Stimulated activated CD4-positive, alpha-beta T cell treated with anti-CD3 and anti-CD28 coated beads, Interleukin-2, amount 100 ng/mL, for 48 hours (primary cell): ENCODE data around the gene MRPL1.
A peak's percentile ranks its signal among the peaks of the same experiment; 100 is the strongest.

ENCODE experiments used
- DNase-seq, 2 donors: peaks; one replicate each; pipeline ENCODE4 v3.0.0-alpha.2; 2020

MRPL1 gene

DNA sequence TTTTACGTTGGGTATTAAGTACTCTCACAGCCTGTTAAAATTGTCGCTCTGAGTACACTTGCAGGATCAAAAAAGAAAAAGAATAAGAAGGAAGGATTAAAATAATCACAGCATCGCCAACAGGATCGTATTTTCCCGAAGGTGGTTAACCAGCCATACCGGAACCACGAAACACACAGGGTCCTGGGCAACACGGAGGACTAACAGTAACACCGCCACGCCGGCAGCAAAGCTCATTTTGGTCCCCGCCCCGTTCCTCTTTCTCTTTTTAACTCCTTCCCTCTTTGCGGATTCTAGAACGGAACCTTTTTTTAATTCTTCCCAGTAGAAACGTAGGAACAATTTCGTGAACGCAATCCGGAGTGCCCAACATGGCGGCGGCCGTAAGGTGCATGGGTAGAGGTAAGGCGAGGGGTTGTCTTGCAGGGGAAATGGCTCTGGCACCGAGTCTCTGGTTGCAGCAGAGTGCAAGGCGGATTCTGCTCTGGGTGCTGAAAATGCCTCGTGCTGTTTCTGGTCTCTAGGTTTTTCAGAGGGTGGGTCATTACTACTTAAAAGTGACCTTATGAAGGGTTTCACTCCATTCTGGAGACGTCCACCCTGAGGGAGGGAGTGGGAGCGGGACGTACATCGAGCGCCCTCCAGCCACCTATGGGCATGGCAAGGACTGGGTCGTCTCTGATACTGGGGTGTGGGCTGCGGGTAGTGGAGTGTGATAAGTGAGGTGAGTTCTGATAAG is at the start of gene MRPL1:
TSS of gene MRPL1 (plus strand) at position 353 of the 739 bp plus-strand sequence. CDS start at position 372, 19 bp downstream.
- DNase-seq = peak; percentile 75 to 83

DNA sequence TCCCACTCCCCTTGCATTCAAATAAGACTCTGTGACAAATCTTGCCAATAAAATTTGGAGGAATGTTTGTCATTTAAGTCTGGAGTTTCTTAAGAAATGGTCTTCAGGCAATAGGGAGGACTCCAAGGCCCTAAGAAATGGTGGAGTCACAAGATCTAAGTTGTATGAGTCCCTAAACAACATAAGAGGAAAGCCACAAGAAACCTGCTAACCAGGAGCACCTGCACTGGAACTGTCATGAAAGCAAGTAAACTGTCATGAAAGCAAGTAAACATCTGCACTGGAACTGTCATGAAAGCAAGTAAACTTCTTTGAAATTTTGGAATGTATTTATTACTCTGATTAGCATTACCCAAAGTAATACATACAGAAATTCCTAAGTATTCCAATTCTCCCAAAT is 47.0 kb upstream of the MRPL1 start:
- DNase-seq = no peak

DNA sequence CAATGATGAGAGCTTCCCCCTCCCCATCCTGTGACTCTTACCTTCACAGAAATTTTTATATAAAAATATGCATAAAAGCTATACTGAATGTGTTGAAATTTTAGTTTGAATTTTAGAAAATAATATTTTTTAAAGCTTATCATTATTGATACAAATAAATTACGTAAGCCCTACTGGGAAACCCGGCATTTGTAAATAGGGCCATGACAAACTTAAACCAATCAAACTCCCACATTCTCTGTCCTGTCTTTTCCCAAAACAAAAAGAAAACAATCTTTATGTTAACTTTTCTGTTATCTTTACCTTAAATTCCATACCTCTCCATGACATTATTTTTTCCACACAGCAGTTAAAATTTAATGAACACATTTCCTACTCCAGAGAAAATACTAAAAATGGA is 46.1 kb upstream of the MRPL1 start:
- no peak for DNase-seq

DNA sequence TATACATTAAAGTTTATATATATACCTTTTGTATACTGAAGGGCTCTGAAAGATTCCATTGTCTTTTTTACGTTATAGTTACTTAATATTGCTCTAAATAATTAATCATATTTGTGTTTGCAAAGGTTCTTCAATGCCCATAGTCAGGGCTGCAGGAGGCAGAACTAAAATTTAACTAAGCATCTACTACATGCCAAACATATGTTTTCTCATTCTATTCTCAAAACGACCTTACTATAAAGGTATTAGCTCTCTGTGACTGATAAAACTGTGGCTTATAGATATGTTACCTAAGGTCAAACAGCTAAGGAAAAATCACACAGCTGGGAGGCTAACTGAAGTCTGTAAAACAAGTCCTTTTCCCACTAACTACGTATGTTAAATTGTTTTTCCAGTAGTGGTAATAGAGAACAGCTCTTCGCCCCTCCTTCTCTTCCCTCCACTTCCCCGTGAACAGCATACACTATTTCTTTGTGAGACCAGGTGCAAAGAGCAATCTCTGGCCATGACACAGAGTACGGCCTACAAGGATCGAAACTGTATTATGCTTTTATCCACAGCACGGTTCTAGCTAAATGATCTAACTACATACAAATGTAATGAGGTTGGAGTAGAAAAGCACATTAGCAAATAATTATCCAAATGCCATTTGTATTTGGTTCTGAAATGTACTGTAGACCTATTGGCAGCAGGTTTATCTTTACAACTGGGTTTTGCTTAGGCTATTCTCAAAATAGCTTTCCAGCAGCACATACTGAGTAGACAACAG is 45.1 kb upstream of the MRPL1 start:
- no peak for DNase-seq

DNA sequence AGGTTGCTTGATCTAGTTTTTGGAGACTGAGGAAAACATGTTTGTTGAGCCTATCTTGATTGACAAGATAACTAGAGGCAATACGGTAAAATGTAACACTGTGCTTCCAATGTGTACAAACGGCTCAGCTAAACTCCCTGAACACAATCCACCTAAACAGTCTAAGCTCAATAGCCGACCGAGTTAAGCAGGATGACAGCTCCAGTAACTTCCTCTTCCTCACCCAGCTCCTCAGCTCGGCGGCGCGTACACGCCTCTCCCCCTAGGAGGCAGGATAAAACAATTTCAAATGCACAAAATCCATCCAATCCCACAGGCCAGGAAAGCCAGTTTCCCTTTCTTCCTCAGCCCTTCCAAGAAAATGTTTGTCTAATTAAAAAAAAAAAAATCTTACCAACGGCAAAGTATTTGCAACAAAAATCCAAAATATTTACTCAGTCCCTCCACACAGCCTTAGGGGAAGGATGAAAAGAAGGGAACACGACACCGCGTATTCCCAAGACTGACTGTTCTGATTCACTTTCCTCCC is 44.5 kb upstream of the MRPL1 start:
- peak in 1 of 2 donors; percentile 23 for DNase-seq

DNA sequence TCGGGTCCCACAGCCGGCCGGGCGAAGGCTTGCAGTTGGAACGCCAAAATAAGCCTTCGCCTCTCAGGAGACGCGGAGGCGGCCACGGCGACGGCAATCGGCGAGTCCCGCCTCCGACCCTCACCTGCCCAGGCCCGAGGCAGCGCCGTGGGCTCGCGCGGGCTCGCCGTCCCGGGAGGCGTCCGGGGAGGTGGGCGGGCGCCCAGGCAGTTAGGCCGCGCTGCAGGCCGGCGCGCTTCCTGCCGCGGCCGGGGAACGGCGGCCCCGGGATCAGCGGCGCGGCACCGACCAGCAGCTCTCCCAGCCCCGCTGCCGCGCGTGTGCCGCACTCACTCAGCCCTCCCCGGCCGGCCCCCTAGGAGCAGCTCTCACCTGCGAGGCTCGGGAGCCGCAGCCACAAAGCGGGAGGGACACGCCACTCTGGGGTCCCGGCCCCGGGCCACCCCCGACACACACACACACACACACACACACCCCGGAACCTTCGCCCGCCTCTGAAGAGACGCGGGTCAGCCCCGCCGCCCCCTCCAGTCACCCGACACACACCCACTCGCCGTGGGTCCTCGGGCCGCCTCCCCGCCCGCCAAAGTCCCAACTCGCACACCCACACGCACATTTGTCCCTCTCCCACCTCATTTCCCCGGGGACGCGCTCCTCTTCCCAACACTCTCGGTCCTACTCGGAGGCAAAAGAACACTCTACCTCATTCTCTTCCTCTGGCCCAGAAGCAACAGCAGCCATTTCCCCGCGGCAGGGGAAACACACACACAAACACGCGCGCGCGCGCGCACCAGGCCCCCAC is 43.8 kb upstream of the MRPL1 start, which contains the start of gene CNOT6L:
TSS of gene CNOT6L (minus strand) at position 767 of the 802 bp plus-strand sequence. CDS start at position 707, 60 bp downstream.
- DNase-seq = peak; percentile 62 to 65

DNA sequence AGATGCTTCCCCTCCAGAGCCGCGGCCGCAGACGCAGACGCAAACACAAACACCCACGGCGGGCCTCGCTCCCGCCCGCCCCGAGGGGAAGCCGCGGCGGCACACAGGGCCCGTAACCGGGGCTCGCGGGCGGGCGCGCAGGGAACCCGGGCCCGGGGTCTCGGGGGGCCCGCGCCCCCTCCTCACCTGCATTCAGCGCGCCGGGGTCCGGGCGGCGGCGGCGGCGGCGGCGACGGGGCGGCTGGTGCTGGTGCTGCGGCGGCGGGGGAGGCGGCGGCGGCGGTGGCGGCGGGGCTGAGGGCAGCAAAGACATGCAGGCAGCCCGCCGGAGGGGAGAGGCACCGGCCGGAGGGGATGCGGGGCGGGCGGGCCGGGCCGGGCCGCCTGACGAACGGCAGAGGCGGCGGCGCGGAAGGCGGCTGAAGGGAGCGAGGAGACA is 43.2 kb upstream of the MRPL1 start:
- DNase-seq = no peak

DNA sequence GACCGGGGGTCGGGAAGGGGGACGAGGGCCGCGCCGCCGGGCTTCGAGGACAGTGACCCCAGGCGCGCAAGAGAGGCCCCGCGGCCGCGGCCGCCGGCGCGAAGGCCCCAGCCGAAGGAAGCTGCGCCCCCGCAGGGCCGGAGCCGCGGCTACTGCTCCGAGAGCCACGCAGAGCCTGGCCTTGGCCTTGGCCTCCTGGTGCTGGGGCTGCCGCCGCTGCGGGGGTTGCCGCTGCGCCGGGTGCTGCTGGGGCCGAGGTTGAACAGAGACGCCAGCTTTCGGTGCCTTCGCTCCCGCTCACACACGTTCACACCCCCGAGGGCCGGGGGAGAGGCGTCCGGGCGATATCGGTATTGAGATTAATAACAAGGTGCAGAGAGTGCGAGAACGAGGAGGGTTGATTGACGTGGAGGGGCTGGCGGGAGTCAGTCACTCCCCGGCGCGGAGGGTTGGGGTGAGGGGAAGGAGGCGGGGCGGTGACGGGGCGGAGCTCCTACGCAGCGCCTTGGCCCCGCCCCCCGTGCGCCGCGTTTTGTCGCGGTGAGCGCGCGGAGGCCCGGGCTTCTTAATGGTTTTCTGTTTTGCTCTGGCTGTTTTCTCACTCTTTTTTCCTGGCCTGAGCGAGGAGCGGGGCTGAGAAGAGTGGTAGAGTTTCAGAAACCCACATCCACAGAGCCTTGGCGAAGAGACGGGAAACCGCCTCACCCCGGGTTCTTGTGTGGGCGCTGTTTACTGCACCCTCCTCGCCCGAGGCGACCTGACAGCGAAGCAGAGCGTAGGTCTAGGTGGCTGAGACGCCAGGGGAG is 42.6 kb upstream of the MRPL1 start:
- DNase-seq = peak; percentile 93 to 96

DNA sequence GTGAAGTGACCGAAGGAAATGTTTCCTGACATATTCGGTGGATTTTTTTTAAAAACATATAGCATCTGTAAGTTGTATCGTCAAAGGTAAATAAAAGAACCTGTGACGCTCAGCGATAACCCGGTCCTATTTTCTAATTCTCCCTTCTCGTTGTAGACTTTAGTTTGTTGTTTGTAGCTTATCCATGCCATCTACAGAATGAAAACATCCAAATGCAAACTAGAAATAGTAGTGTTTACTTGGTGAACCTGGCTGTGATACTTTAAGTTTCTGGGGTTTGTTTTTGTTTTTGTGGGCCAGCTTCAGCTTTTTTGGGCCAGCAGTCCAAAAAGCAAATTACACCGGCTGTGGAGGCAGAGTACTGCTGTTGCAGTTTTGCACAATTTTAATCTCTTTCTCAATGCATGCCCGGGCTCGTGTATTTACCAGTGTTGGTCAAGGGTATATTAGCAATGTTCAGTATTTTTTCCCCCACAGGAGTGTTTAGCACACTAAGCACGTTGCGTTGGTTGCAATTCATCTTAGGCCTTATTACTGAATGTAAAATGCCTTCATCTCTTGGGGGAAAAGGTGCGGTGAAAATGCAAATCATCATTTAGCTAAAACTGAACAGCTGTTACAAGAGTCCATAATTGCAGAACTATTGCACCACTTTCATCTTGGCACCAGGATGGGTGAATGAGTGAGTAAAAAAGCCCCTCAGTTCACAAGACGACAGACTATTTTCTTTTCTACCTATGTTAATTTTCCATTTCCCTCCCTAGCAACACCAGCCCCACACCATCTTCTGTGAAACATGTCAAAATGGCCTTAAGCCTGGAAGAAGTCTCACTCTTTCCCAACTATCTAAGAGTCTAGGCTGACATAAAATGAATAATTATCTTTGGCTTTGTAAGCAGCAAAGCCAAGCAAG is 41.7 kb upstream of the MRPL1 start:
- DNase-seq = no peak

DNA sequence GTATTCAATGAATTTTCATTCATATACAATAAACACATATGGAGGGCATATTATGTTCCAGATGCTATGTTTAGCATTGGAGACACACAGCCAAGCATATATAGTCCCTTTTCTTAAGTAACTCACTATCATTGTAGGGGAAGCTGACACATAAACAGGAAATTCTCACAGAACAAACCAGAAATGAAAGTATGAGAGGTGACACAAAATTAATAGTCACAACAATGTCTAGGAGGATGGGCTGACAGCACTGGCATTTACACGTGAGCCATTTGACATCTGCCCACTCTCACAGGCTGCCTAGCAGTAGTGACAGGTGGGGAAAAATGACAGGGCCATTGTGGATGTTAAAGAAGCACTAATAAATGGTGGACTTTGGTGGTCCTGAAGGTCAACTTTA is 40.9 kb upstream of the MRPL1 start:
- DNase-seq = no peak

DNA sequence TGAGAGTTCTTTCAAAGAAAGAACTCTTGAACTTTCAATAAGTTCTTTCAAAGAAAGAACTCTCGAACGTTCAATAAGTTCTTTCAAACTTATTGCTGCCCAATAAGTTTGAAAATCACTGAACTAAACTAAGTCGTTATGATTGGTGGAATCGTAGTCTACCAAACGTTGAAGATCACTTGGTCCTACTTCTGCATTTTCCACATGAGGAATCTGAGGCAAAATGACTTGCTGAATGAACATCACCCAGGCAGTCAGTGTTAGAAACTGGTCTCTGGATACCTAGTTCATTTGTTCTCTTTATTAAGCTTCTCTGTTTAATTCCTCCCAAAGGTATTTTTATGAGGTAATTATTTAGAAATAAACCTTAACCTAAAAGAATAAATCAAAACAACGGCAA is 36.4 kb upstream of the MRPL1 start:
- no peak for DNase-seq

DNA sequence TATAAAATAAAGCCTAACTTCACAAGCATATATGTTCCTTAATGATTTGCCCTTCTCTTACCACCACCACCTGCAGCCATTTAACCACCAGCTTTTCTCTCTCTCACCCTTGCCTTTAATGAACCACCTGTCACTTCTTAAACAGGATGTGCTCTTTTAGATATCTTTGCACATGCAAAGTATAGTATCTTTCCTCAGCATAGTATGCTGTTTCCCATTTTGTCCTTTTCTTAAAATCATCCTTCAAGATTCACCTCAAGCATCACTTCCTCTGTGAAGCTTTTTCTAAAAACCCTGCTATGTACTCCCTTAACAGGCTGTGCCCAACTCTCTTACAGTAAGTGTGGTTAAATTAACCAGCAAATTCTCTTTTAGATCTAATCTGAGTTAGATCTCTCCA is 35.3 kb upstream of the MRPL1 start:
- no peak for DNase-seq

DNA sequence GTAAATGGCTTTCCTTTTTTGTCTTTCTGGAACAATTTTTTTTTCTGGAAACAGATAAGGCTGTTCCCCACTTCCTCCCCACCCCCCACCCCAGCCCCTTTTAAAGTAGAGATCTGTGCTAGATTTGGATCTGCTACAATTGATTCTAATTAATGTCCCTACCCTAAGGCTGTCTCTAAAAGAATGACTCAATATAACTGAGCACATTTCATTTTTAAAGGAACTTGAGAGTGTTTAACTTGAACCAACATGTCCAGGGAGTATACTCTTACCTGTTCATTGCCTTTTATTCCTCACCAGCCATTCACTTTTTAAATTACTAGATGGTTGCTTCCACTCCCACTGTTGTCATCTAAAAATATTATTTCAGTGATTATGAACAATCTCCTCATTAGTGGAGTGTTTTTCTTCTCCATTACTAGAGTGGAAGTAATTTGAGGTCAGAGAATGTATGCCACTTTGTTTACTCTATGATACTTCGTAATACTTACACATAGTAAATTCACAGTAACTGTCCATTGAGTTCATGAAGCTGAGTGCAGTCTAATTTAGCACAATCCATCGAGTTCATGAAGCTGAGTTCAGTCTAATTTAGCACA is 29.4 kb upstream of the MRPL1 start:
- DNase-seq = no peak

DNA sequence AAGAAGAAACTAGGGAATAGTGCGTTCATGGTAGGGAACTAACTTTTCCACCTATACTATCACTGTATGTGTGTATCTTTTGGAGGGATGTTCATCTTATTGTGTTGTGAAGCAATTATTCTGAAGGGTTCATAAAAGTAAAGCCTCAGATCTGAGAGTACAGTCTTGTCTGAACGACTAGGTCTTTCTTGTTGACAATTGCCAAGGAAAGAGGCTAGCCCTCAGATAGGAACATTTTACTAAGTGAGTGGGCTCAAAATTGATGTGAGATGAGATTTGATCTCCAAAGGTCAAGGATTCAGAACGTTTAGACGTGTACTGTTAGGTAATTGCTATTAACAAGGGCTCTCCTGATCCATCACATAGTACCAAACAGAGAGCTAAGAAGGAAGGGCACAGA is 28.2 kb upstream of the MRPL1 start:
- no peak for DNase-seq

DNA sequence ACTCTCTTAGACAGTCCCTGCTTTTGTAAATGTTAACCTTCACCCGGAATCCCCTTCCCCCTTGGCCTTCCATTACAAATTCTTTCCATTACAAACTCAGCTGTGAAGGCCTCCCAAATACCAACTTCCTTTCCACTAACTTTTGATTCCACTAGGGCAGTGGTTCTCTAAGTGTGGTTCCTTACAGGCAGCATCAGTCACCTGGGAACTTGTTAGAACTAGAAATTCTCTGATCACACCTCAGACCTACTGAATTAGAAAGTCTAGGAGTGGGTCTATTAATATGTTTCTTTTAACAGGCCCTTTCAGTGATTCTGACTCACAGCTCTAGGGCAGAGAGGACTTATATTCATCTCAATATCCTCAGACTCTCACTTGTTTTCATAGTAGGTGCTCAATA is 19.0 kb upstream of the MRPL1 start:
- no peak for DNase-seq

DNA sequence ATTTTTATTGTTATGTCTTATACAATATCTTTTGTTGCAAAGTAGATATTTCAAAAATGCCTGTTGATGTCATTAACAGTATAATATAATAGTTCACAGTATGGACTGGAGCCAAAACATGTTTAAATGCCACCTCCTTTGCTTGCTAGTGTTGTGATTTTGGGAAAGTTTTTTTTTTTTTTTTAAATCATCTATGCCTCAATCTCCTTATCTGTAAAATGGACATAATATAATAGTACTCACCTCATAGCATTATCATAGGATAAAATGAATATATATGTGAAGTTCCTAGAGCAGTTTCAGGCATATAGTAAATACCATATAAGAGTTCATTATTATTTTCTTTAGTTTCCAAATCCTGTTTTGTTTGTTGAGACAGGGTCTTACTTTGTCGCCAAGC is 18.3 kb upstream of the MRPL1 start:
- no peak for DNase-seq

DNA sequence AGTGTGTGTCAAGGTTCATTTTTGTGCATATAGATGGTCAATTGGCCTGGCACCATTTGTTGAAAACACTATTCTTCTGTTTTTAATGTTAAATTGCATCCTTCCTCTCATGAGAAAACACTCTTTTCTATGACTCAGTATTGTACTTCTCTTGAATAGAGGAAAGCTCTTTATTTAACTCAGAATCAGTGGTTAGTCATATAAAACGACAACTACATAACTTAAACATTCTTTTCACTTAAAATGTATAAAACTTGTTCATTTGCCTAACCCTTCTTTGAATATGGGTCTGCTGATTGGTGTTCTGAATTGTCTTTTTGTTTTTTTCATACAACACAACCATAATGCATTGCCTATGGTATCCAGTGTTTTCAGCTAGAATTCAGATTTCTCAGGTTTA is 17.2 kb upstream of the MRPL1 start:
- DNase-seq = no peak

DNA sequence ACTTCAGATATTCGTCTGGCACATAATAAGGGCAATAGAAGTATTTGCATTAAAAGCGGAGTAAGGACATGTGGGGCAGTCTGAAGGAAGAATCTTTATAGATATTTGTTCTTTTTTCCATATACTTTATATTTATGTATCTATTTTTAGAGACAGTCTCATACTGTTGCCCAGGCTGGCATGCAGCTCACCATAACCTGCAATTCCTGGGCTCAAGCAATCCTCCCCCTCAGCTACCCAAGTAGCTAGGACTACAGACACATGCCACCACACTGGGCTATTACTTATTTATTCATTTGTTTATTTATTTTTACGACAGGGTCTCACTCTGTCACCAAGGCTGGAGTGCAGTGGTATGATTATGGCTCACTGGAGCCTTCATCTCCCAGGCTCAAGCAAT is 16.7 kb upstream of the MRPL1 start:
- no peak for DNase-seq

DNA sequence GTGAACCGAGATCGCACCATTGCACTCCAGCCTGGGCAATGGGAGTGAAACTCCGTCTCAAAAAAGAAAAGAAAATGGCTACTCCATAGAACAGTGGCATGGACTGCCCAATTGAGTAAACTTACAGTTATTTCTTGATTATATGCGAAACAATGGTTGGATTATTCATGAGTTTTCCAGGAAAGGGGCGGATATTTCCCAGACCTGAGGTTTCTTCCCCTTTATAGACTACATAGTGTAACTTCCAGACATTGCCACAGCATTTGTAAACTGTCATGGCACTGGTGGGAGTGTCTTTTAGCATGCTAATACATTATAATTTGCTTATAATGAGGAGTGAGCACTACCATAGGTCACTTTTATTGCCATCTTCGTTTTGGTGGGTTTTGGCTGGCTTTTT is 14.1 kb upstream of the MRPL1 start:
- no peak for DNase-seq

DNA sequence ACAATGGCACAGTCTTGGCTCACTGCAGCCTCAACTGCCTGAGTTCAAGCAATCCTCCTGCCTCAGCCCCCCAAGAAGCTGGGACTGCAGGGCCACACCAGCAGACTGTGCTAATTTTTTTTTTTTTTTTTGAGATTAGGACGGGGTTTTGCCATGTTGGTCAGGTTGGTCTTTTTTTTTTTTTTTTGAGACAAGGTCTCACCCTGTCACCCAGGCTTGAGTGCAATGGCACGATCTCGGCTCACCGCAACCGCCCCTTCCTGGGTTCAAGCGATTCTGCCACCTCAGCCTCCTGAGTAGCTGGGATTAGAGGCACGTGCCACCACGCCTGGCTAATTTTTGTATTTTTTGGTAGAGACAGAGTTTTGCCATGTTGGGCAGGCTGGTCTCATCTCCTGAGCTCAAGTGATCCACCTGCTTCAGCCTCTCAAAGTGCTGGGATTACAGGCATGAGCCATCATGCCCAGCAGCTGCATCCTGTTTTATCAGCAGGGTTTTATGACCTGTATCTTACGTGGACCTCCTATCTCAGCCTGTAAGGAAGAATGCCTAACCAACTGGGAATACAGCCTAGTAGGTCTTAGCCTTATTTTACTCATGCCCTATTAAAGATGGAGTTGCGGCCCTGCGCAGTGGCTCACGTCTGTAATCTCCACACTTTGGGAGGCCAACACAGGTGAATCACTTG is 13.2 kb upstream of the MRPL1 start:
- no peak for DNase-seq
